ENCODE measurements around the gene PGAP1.

The PGAP1 gene

DNA sequence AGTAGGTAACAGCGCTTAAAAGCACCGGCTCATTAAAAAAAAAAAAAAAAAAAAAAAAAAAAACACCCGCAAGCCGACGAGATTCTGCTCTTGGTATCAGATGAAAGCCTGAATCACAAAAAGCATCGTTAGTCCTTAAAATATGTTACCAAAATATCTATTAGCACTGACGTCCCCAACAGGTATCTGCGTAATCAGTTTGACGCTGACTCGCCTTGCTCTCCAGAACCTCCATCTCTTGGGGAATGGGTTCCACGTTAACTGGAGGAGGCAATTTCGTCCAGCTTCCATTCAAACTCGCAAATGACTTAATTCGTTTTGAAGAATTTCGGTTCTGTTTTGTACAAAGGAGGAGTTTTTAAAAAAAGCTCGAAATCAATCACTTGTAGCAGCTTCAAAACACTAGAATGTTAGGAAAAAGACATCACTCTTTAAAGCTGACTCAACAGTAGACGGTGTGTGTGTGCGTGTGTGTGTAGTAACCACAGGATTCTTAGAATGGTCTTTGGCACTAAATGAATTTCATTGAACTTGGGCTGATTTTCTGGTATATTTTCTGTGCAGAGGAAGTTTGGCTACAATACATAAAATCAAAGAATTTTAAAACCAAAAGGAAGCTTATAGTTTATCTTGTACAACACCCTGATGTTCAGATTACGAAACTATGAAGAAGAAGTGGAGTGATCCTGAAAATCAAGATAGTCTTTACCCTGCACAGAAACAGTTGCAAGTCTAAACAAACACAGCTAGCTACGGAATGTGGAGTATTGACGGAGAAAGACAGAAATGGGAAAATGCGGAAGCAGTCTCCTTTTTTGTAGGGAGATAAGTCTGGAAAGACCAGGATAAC lies 1.1 kb upstream of the PGAP1 start:
- H3K27ac ChIP-seq, result peak overlapping the region; percentile 84

DNA sequence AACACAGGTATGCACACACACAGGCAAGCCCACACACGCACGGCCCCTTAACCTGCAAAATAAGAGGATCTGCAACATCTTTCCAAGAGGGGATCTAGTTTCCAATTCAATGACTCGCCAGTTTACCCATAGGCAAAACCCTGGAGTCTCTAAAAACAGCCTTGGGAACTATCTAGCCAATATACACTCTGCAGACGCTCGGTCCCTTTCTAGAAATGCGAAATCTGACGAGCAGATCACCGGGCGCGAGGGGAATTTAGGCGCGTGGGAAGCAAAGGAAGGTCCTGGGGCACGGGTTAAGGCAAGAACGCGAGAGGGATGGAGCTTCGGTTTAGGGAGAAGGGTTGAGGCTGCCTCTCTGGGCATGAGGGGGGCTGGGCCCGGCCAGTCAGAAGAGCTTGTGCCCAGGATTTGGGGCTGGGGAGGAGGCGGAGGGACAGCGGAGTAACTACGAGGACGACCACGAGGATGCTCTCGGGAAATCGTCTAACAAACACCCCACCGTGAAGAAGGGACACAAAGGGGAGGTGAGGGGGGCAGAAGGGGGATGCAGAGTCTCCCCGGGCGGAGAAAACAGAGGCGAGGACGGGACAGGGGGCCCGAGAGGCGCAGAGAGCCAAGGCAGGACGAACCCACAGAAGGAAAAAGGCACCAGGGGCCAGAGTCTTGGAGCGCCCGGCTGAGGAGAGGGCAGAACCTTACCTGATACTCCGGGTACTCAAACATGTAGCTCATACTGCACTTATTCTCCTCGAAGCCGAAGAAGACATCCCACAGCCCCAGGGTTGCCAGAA lies 542 bp downstream of the PGAP1 start:
- peak overlapping the region; percentile 84 for H3K27ac ChIP-seq
- no peak for TF ChIP-seq ZFX (IDR thresholded peaks at IDR 0.05; ENCODE audit: borderline replicate concordance)
- TF ChIP-seq, protein P1, sequence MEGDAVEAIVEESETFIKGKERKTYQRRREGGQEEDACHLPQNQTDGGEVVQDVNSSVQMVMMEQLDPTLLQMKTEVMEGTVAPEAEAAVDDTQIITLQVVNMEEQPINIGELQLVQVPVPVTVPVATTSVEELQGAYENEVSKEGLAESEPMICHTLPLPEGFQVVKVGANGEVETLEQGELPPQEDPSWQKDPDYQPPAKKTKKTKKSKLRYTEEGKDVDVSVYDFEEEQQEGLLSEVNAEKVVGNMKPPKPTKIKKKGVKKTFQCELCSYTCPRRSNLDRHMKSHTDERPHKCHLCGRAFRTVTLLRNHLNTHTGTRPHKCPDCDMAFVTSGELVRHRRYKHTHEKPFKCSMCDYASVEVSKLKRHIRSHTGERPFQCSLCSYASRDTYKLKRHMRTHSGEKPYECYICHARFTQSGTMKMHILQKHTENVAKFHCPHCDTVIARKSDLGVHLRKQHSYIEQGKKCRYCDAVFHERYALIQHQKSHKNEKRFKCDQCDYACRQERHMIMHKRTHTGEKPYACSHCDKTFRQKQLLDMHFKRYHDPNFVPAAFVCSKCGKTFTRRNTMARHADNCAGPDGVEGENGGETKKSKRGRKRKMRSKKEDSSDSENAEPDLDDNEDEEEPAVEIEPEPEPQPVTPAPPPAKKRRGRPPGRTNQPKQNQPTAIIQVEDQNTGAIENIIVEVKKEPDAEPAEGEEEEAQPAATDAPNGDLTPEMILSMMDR (IDR thresholded peaks at IDR 0.05), result no peak

More for the DNA sequence above, 1.1 kb upstream of the PGAP1 start:
- no peak for TF ChIP-seq ZFX (IDR thresholded peaks at IDR 0.05; ENCODE audit: borderline replicate concordance)
- TF ChIP-seq, protein P1 (IDR thresholded peaks at IDR 0.05), result no peak

DNA sequence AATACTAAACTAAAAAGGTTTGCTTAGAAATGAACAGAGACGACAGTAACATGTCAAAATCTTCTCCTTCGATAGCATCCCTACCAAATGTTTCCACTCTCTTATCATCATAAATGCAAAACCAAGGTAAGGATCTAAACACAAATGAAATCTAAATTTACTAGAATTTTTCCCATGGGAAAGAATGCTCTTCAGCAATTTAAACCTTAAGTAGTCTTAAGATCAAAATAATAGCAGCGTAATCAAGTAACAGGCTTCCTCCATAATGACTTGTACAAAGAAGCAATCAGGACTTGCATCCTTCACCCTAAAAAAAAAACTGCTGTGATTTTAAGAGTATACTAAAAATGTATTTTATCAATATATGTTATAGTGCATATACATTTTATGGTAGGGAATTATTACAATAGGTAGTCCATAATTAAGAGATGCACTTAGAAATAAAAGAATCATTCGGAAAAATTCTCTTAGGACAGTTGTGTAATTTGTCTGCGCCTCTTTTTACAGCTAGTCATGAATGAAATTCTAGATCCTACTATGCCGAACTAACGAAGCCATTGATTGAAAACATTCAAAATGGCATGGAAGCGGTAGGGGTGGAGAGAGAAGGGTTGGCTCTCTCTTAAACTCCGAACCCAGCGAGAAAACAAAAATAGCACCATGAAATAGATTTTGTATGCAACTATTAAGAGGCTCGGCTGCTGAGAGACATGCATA lies 1.3 kb downstream of the PGAP1 start:
- no peak overlapping the region for H3K27ac ChIP-seq

DNA sequence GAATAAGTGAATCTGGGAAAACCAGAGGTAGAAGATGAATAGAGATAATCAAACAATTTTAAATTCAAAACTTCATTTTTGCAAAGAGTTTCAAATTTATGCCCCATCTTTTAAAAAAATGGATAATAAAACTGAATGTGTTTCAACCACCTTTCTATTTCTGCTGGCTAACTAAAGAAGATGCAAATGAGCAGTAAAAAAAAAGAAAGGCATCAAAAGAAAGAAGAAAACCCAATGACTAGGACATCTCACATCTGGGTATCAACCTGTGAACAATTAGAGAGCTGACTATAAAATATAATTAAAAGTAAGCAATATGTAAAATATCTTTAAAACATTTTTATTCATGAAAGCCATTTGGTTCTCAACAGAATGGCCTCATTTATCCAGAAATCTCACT lies 2.5 kb downstream of the PGAP1 start:
- H3K27ac ChIP-seq, result no peak overlapping the region
- no peak for TF ChIP-seq ZFX (IDR thresholded peaks at IDR 0.05; ENCODE audit: borderline replicate concordance)
- TF ChIP-seq, protein P1 (IDR thresholded peaks at IDR 0.05), result no peak

More for the DNA sequence above, 1.3 kb downstream of the PGAP1 start:
- TF ChIP-seq ZFX (IDR thresholded peaks at IDR 0.05; ENCODE audit: borderline replicate concordance), result no peak
- TF ChIP-seq, protein P1 (IDR thresholded peaks at IDR 0.05), result no peak

DNA sequence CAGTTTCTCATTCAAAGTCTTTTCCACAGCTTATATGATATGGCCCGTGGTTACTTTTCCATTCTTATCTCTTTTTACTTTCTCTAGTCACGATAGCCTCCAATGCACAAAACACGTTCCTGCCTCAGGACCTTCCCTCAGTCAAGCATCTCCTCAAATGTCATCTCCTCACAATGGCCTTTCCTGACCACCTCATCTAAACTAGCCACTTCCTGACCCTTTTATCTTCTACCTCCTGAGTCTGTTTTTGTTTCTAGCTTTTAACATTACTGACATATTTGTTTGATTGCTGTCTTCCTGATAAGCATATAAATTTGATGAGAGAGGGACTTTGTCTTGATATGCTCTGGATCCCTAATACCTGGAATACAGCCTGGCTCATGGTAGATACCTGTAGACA lies 7.6 kb downstream of the PGAP1 start:
- H3K27ac ChIP-seq, result no peak overlapping the region
- no peak for TF ChIP-seq ZFX (IDR thresholded peaks at IDR 0.05; ENCODE audit: borderline replicate concordance)
- TF ChIP-seq, protein P1 (IDR thresholded peaks at IDR 0.05), result no peak

DNA sequence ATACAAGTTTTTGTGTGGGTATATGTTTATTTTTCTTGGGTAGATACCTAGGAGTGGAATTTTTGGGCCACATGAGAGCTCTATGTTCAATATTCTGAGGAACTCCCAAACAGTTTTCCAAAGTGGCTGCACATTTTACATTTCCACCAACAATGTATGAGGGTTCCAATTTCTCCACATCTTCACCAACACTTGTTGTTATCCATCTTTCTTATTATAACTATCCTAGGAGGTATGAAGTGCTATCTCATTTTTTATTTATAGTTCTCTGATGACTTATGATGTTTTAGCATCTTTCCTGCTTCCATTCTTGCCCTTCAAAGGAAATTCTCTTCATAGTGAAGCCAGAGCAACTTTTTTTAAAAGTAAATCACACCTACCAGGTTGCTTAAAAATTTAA lies 8.7 kb downstream of the PGAP1 start:
- H3K27ac ChIP-seq, result no peak overlapping the region
- TF ChIP-seq, protein P1 (IDR thresholded peaks at IDR 0.05), result no peak
- TF ChIP-seq ZFX (IDR thresholded peaks at IDR 0.05; ENCODE audit: borderline replicate concordance), result no peak
